Non-pigmented ciliary epithelial cell (primary cell): ENCODE measurements around the gene ABCC1.
"Not testable (repeated sequence)": the region's sequence is repeated elsewhere in the genome, so short reads cannot be mapped to it uniquely, and the experiment has no call there.

Experiments used
- DNase-seq: peaks from one replicate; pipeline ENCODE4 v3.0.0-alpha.2; 2010; ENCODE audit warnings: low read depth

Gene ABCC1

GRCh38 chr16:16141784-16142396 is 192.5 kb downstream of the ABCC1 start:
- DNase-seq, result no peak

DNA sequence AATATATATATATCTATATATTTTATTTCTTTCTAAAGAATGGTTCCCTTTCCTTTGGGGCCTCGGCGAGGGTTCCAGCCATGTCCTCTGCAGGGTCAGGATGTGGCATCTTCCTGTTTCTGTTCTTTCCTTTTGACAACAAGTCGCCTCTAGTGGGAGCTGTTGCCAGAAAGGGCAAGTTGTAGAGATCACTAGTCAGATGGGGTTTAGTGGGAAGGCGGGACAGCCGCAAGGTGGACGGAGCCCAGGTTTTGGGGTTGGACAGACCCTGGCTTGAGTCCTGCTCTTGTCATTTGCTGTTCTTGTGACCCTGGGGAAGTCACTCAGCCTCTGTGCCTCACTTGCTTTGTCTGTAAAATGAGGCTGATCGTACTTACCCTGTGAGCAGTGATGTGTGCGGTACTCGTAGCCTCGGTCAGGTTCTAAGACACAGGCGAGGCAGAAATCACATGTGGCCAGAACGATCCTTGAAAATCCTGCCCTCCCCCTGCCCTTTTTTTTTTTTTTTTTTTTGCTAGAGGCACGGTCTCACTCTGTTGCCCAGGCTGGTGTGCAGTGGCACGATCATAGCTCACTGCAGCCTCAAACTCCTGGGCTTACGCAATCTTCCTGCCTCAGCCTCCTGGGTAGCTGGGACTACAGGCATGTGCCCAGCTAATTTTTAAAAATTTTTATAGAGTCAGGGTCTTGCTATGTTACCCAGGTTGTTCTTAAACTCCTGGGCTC is 193.8 kb downstream of the ABCC1 start:
- no peak for DNase-seq

DNA sequence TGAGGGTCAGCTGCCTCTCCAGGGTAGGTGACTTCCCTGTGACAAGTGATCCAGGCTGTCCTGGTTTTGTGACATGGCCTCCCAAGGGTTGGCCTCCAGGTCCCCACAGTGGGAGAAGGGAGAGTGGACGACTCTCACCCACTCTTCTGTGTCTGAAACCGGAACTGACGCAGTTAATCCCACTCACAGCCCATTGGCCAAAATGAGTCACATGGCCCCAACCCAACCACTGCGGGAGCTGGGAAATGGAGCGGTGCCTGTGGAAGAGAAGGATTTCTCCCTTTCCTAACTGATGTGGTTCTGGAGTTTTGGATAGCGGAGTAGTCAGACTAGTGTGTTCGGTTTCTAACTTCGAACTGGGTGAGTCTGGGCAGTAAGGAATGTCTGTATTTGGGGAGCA is 194.5 kb downstream of the ABCC1 start:
- DNase-seq, result no peak

DNA sequence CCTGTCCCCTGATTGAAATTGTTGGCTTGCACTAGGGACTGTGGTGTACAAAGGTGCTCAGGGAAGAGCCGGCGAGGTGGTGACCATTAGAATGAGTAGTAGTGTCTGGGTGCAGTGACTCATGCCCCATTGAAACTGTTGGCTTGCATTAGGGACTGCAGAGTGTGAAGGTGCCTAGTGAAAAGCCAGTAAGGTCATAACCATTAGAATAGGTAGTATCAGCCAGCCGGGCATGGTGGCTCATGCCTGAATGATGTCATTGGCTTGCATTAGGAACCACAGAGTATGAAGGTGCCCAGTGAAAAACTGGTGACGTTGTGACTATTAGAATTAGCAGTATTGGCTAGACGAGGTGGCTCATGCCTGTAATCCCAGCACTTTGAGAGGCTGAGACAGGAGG is 195.0 kb downstream of the ABCC1 start:
- no peak for DNase-seq

GRCh38 chr16:16145286-16145685 is 195.9 kb downstream of the ABCC1 start:
- DNase-seq, result no peak

DNA sequence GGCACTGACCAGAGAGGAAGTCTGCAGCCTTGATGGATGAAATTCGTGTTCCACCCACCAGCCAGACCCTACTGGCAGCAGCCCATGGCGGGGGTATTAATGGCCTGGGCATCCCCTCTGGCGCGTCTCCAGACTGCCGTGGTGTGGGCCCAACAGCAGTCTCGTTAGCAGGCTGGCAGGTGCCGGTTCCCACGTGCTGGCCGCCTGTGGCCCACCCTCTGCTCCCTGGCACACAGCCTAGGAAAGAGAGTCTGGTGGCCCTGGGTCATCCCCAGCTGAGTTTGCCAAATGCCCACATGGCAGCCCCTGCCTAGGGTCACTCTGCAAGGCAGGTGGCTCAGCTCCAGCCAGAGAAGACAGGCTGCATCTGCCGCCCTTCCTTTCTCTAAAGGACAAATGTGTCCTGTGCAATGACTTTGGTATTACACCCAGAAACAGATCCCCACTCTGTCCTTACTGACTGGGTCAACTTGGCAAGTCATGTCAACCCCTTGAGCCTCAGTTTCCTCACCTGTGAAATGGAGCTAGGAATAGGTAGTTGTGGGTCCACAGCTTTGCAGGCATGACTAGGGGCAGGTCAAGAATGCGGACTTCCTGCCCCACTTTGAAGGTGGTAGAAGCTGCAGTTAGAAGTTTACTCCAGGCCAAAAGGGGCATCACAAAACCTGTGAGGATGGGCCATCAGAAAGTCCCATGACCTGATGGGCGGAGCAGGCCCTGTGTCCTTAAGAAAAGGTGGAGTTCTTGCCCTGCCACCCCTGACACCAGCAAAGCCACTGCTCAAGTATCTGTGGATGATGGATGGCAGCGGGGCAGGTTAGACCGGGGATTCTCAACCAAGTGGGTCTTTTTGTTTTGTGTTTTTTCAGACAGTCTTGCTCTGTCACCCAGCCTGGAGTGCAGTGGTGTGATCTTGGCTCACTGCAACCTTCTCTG is 197.2 kb downstream of the ABCC1 start:
- DNase-seq, result no peak

- no peak for DNase-seq
Measured at GRCh38 chr16:16147316-16147999, 198.0 kb downstream of the ABCC1 start.

DNA sequence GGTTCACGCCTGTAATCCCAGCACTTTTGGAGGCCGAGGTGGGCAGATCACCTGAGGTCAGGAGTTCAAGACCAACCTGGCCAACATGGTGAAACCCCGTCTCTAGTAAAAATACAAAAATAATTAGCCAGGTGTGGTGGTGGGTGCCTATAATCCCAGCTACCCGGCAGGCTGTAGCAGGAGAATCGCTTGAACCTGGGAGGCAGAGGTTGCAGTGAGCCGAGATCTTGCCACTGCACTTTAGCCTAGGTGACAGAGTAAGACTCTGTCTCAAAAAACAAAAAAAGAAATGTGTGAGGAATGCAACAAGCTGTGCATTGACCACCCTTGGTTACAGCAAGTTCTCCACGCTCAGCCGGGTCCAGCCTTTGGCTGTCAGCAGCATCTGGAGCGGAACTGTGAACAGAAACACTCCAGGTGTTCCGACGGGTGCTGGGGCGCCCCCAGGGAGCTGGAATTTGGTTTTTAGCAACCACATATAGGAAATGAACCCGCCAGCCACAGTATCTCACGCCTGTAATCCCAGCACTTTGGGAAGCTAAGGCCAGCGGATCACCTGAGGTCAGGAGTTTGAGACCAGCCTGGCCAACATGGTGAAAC is 198.7 kb downstream of the ABCC1 start:
- not testable (repeated sequence) for DNase-seq

DNA sequence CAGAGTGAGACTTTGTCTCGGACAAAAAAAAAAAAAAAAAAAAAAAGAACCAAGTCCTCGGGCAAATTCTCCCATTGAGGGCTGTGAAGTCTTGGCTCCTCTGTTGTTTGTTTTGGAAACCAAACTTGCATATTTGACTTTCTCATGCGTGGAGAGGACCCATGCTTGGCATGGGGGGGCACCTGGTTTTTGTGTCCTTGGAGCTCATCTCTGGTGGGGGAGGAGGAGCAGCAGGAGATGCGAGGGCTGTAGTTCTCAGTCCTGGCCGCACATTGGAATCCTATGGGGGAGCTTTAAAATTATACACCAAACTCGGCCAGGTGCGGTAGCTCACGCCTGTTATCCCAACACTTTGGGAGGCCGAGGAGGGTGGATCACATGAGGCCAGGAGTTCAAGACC is 199.3 kb downstream of the ABCC1 start:
- DNase-seq, result no peak

DNA sequence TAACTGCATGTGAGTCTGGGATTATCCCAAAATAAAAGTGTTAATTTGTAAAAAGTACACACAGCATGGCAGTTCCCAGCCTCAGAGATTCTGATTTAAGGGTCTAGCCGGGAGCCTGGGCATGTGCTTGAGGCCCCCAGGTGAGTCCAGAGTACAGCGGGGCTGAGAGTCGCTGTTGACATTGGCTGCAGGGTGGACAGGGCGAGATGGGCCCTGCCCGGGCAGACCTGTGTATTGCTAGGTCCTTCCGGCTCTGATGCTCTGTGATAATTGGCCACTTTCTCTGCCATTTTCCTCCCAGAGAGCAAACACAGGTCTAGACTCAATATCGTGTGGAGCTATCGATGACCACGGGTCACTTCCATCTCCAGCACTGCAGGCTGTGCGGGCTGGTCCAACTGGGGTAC is 200.3 kb downstream of the ABCC1 start:
- DNase-seq, result no peak

- no peak for DNase-seq
Measured at GRCh38 chr16:16150117-16150877, 200.9 kb downstream of the ABCC1 start.

DNA sequence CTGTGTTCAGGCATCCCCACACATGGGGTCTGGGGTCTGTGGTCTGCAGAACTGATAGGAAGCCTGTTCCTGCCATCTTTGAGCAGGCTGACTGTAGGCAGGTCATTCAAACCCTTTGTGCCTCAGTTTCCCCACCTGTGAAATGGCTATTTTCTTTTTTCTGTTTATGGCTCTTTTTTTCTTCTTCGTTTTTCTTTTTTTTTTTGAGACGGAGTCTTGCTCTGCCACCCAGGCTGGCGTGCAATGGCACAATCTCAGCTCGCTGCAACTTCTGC is 201.4 kb downstream of the ABCC1 start:
- DNase-seq, result no peak

DNA sequence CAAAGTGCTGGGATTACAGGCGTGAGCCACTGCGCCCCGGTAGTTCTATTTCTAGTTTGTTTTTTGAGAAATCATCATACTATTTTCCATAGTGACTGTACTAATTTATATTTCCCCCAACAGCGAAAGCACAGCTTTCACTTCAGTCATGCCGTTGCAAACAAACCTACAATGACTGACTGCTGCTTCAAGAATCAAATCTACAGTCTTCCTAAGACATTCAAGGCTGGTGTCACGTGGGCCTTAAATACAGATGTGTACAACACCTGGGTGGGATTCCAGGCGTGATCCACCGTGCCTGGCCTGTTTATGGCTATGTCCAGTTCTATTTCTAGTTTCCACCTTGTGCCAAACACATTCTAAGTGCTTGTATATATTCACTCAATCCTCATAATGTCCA is 201.9 kb downstream of the ABCC1 start:
- DNase-seq, result no peak

DNA sequence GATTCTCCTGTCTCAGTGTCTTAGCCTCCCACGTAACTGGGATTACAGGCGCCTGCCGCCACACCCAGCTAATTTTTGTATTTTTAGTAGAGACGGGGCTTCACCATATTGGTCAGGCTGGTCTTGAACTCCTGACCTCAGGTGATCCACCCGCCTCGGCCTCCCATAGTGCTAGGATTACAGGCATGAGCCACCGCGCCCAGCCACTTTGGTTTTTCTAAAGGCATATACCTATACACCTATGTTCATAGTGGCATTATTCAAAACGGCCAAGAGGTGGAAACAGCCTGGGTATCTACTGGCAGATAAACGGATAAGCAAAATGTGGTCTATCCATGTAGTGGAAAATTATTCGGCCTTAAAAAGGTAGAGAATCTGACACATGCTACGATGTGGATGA is 203.6 kb downstream of the ABCC1 start:
- not testable (repeated sequence) for DNase-seq

DNA sequence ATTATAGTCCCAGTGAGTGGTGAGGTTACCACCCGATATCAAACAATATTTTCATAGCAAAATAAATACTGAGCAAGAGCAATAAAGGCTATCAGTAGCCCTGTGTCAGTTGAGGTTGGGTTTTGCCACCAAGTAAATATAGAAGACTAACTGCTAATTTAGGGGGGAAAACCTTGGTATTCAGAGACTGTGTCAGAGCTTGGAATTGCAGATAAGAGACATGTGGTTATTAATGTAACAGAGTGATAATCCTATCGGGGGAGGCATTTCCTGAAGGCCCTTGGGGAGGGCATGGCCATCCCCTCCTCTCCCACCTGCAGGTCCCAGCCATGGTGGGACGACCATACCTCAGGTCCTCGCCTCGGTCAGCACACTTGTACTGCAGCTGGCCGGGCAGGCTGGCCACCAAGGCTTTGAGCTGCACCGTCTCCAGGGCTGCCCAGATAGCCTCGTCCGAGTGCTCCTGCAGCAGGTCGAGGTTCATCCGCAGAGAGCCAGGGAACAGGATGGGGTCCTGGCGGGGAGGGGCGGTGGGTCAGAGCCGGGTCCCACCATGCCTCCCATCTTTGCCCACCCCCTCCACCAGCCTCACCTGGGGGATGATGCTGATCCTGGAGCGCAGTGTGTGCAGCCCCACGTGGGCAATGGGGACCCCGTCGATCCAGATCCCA is 205.0 kb downstream of the ABCC1 start:
- no peak for DNase-seq

- DNase-seq, result no peak
Measured at GRCh38 chr16:16155234-16155633, 205.8 kb downstream of the ABCC1 start.

- DNase-seq, result no peak
Measured at GRCh38 chr16:16157166-16157565, 207.8 kb downstream of the ABCC1 start.

GRCh38 chr16:16158082-16158658 is 208.8 kb downstream of the ABCC1 start:
- no peak for DNase-seq

- DNase-seq, result no peak
Measured at GRCh38 chr16:16158741-16159374, 209.4 kb downstream of the ABCC1 start.

- DNase-seq, result no peak
Measured at GRCh38 chr16:16159662-16160061, 210.2 kb downstream of the ABCC1 start.
